ENCODE data around the gene FADS6. TPM values are rescaled to one million over a fixed set of nuclear protein-coding genes. Genes with fewer than 3 reads are reported as not detected.

FADS6 gene
- total RNA-seq (2022; extraction: Qiagen RNA extraction), result 0.03 TPM in 1 of 5 replicates, not detected in the others

DNA sequence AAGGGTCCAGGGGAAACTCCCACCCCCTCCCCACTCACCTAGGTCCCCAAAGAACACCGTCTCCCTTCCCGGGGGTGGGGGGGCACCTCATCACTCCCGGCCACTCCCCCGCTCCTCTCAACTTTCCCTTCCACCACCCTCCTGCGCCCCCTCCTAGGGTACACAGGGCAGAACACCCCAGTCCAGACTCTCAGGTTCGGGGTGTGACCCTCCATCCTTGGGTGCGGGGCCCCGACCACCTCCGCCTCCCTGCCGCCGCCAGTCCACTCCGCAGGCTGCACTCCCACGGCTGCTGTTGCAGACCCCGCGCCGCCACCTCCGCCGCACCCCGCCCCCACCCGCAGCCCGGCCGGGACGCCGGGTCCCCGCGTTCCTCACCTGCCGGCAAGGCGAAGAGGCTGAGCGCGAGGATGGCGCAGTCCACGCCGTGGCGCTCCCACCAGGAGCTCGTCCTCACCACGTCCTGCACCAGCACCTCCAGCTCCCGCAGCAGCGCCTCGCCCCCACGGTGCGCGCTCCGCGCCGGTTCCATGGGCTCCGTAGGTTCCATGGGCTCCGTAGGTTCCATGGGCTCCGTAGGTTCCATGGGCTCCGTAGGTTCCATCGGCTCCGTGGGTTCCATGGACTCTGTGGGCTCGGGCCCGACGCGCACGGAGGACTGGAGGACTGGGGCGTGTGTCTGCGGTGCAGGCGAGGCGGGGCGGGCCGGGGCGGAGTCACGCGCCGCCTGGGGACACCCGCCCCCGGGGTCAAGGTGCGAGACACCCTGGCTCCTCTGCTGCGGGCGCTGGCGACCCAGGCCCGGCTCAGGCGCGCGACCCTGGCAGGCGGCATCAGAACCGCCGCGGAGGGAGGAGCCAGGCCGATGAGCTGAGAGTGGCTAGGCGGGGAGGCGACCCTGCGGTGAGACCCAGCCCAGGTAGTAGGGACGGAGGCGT is at the start of gene FADS6:
FADS6 (minus strand) TSS at position 660 of the 938 bp plus-strand sequence; CDS start at position 622, 38 bp downstream.

DNA sequence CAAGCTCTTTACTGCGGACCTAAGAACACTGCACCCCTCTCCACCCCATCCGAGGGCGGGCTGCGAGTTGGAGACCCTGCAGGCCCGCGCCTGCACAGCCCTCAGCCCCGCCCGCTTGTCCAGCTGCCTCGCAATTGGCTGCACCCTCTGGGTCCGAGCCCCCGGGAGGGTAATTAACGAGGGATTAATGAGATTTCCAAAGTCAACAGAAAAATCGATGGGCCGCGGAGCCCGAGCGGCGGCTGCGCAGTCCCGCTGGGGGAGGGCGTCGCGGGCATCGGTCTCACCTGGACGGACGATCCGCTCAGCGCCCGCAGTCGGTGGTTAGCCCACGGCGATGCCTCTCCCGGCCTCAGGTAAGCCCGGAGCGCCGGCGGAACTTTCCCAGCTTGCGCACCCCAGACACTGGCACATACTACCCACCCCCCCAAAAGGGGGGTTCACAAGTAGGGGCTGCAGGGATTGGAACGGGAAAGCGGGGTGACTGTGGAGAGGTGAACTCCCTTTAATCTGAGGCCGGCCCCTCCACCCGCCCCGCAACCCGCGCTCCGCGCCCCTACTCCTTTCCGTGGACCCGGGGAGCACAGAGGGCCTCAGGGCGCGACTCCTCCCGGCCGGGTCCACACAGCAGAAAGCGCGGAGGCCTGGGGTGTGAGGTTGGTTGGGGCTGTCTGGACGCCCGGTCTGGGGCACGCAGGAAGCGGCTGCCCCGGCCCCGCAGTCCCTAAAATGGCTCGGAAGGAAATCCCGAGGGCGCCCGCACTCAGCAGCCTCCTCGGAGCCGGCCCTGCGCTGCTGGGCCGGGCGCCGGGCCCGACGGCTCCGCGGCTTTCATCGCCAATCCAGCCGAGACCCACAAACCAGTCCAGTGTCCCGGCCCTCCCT is 42.4 kb upstream of the FADS6 start, which contains the start of gene OTOP3:
OTOP3 (plus strand) TSS at position 314 of the 885 bp plus-strand sequence; CDS start at position 338, 24 bp downstream.

GRCh38 chr17:74924250-74924948 is 31.0 kb upstream of the FADS6 start, which contains the start of gene OTOP2:
TSS of gene OTOP2 (plus strand) at chr17:74924273. CDS start at chr17:74924633, 360 bp downstream.

DNA sequence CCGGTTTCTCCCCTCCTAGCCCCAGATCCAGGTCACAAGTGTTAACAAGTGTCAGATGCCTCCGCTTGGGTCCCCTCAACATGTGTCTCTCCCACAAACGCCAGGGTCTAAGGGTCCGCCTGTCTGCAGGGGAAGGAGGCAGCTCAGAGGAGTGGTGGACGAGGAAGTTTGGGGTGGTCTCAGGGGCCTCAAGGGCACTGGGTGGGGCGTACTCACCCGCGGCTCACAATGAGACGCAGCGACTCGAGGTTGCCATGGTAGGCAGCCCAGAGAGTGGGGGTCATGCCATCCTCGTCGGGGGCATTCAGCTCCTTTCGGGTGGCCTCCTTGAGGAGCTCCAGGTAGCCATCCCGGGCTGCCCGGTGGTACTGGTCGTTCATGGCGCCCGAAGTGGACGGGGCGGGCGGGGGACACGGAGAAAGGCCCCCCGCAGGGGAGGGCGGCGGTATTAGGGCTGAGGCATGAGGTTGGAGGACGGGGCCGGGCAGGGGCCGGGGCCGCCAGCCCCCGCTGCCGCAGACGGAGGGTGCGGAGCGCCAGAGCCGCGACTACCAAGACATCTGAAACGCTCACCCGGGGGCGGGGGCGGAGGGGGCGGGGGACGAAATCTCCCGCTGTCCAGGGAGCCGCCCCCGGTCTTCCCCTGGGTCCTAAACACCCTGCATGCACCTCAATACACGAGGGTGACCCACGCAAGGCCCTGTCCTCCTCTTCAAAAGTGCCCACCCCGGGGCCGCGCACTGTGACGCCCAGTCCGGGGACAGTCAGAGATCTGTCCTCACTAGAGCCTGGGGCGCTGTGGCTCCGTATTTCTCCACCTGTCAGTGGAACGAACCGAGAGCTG is 29.5 kb upstream of the FADS6 start, which contains the start of gene USH1G:
USH1G (minus strand) TSS at position 562 of the 844 bp plus-strand sequence; CDS start at position 380, 182 bp downstream.

GRCh38 chr17:74872313-74873036 is 21.0 kb downstream of the FADS6 start, which contains the start of gene FDXR:
TSS of gene FDXR (minus strand) at chr17:74872994. CDS start at chr17:74872944, 50 bp downstream.

DNA sequence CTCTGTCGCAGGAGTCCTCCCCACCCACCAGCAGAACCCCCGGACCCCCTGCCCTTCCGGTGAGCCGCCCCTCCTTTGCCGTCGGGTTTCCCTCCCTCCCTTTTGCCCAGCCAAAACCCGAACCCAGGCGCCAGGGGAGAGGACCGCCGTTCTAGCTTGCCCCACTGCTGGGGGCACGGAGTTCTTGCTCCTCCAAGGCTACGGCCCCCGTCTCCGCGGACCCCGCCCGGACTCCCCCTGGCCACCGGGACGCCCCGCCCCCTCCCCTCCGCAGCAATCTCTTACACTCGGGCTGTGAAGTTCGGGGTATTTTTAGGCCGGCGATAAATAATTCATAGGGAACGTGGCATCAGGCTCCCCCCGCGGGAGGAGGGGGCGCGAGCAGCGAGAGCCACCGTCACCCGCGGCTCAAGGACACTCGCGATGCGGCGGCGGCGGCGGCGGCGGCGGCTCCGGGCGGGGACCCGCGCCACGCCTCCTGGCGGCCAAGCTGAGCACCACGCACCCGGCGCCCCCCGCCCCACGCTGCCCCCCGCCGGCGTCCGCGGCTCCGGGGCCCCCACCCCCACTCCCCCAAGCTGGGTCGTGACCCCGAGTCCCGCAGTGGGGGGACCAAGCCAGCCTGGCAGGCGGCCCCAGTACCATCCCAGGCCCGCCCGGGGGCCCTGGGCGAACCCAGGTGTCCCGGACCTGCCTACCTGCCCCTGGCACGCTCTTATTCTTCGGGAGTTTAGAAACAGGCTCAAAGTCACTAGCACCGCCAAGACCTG is 33.8 kb downstream of the FADS6 start, which contains the start of gene GRIN2C:
GRIN2C (minus strand) TSS at position 427 of the 770 bp plus-strand sequence. CDS start 4,793 bp downstream, outside the sequence.

Other genes with a start within 250 kb of the FADS6 start
- gene CD300LF, start 180.7 kb downstream of the FADS6 start, total RNA-seq (2022; extraction: Qiagen RNA extraction), result not detected in 5 replicates
- 0.83 to 1.2 TPM (median 1.2 TPM) in 5 replicates for gene RAB37, start 156.4 kb downstream of the FADS6 start, total RNA-seq (2022; extraction: Qiagen RNA extraction)
- gene NHERF1, start 145.0 kb downstream of the FADS6 start, total RNA-seq (2022; extraction: Qiagen RNA extraction), result 30.9 to 53.3 TPM (median 51.1 TPM) in 5 replicates
- 45.4 to 52.5 TPM (median 47.2 TPM) in 5 replicates for gene NAT9, start 117.3 kb downstream of the FADS6 start, total RNA-seq (2022; extraction: Qiagen RNA extraction)
- gene GRIN2C, start 33.7 kb downstream of the FADS6 start, total RNA-seq (2022; extraction: Qiagen RNA extraction), result 0.06 to 0.40 TPM (median 0.18 TPM) in 5 replicates
- gene FDXR, start 20.6 kb downstream of the FADS6 start, total RNA-seq (2022; extraction: Qiagen RNA extraction), result 43.0 to 66.9 TPM (median 58.2 TPM) in 5 replicates
- gene USH1G, start 29.6 kb upstream of the FADS6 start, total RNA-seq (2022; extraction: Qiagen RNA extraction), result 0.06 to 0.15 TPM (median 0.12 TPM) in 5 replicates
- gene OTOP2, start 30.6 kb upstream of the FADS6 start, total RNA-seq (2022; extraction: Qiagen RNA extraction), result 0.04 to 0.09 TPM (median 0.06 TPM) in 4 of 5 replicates, not detected in the other
- gene OTOP3, start 42.3 kb upstream of the FADS6 start, total RNA-seq (2022; extraction: Qiagen RNA extraction), result not detected in 5 replicates
- gene HID1, start 79.1 kb upstream of the FADS6 start, total RNA-seq (2022; extraction: Qiagen RNA extraction), result 15.4 to 22.7 TPM (median 20.5 TPM) in 5 replicates
- gene CDR2L, start 94.0 kb upstream of the FADS6 start, total RNA-seq (2022; extraction: Qiagen RNA extraction), result 61.8 to 95.0 TPM (median 90.1 TPM) in 5 replicates
- gene MRPL58, start 119.0 kb upstream of the FADS6 start, total RNA-seq (2022; extraction: Qiagen RNA extraction), result 75.2 to 81.8 TPM (median 75.7 TPM) in 5 replicates
- gene ATP5PD, start 153.3 kb upstream of the FADS6 start, total RNA-seq (2022; extraction: Qiagen RNA extraction), result 441 to 627 TPM (median 467 TPM) in 5 replicates
- gene KCTD2, start 153.6 kb upstream of the FADS6 start, total RNA-seq (2022; extraction: Qiagen RNA extraction), result 28.7 to 33.4 TPM (median 32.0 TPM) in 5 replicates
- 18.7 to 33.7 TPM (median 28.8 TPM) in 5 replicates for gene SLC16A5, start 194.3 kb upstream of the FADS6 start, total RNA-seq (2022; extraction: Qiagen RNA extraction)
- gene ARMC7, start 216.3 kb upstream of the FADS6 start, total RNA-seq (2022; extraction: Qiagen RNA extraction), result 15.6 to 21.9 TPM (median 16.6 TPM) in 5 replicates
- 87.1 to 129 TPM (median 120 TPM) in 5 replicates for gene NT5C, start 238.1 kb upstream of the FADS6 start, total RNA-seq (2022; extraction: Qiagen RNA extraction)

Measured in A549 treated with dexamethasone at 1 μM for 4 hours (cell line).